Measurements from ENCODE around the gene SLC25A13. TPM values are rescaled to one million over a fixed set of nuclear protein-coding genes. Genes with fewer than 3 reads are reported as not detected.

SLC25A13 gene
- total RNA-seq, 2 donors from 2014 or later: 42.4 to 73.3 TPM

DNA sequence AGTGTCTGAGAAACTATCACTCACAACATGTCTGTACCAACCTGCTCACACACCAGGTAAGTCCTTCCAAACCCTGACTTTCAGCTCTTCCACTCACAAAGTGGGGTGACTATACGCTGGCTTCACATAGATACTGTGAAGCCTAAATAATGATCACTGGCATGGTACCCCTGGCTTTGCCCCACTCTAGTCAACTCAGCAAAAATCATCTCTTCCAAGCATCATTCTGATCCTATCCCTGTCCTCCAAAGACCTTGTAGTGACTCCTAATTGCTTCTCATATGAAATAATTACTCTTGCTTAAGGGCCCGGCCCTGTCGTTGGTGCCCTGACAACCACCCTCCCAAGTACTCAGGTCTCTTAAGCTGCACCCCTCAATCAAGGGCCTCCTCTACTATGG lies 97.8 kb downstream of the SLC25A13 start:
- intact Hi-C loops (cut with DNase I, micrococcal nuclease): no loop called here
- ATAC-seq (no peak), DNase-seq (no peak)

DNA sequence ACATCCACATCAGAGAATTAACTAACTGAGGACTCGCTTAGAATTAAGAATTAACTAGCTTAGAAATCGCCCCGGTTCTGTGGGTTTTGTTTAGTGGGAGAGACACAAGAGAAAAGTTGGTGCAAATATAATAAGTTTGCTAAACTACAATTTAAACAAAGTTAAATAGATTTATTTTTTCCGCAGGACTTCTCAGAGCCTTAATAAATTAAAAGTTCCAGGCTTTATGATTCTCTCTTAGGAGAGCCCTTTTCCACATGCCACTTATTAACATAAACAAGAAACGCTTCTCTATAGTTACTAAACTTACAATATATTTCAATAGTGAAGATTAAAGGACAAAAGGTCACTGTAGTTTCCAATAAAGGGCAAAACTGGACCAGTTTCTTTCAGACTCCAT lies 100.0 kb downstream of the SLC25A13 start:
- DNase-seq (no peak), ATAC-seq (no peak)
- intact Hi-C loops (cut with DNase I, micrococcal nuclease): no loop called here

DNA sequence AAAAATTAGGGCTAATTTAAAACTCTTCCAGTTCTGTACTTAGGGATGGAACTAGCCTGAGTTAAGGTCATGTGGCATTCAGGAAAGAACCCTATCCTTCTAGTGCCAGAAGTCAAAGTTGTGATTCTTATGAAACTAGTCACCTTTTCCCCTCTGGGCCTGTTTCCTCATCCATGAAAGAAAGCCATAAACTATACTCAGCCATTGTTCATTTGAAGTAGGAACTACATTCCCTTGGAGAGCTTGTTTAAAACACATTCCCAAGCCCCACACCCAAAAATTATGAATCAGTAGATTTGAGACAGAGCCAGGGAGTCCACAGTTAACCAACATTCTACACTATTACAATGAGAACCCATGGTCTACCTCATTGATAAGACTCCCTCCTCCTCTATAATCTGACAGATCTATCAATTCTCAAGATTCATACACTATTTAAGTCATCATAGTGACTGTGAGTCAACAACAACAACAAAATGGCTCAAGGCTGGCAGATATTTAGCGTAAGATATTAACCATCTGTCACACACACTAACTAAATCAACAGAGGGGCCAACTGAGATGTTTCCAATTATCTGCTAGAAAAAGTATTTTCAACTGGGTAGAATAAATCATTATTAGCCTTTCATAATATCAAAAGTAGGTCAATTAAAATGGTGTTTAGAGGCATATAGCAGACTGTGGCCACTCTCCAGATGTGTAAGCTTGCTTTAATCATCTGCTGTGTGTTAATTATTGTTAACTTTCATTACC lies 102.3 kb downstream of the SLC25A13 start:
- no peak for DNase-seq
- intact Hi-C loops (cut with DNase I, micrococcal nuclease): no loop called here
- peak; percentile 64 for ATAC-seq

DNA sequence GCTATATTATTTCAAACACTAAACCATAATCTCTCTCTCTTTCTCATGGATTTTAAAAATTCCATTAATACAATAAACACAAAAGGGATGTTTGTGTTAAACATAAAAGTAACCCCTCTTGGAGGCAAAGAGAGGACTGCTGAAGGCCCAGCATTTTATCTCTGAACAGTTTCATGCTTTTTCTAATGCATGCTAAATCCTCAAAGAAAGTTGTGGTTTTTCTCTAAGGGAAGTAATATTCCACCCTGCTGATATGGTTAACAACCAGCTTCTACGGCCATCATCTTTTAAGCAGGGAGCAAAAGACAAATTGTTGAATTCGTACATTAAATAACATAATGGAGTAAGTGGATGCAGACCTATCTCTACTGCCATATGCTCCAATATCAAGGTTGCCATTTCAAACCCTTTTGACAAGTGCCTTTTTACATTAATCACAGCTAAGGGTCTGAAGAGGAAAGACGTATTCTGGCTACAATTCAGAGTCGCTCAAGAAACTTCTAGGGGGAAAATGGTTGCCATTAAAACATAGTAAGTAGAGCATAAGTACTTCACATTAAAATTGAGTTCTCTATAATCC lies 103.1 kb downstream of the SLC25A13 start:
- ATAC-seq: no peak
- intact Hi-C loops (cut with DNase I, micrococcal nuclease): no loop called here
- DNase-seq: no peak

DNA sequence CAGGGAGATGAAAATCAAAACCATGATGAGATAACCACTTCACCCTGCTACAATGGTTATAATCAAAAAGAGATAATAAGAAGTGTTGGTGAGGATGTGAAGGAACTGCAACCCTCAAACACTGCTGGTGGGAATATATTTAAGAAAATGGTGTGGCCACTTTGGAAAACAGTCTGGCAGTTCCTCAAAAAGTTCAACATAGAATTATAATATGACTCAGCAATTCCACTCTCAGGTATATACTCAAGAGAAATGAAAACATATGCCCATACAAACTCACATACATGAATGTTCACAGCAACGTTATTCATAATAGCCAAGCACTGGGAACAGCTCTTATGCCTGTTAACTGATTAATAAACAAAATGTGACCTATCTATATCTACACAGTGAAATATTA lies 104.8 kb downstream of the SLC25A13 start:
- no peak for ATAC-seq
- intact Hi-C loops (cut with DNase I, micrococcal nuclease): no loop called here
- no peak for DNase-seq

DNA sequence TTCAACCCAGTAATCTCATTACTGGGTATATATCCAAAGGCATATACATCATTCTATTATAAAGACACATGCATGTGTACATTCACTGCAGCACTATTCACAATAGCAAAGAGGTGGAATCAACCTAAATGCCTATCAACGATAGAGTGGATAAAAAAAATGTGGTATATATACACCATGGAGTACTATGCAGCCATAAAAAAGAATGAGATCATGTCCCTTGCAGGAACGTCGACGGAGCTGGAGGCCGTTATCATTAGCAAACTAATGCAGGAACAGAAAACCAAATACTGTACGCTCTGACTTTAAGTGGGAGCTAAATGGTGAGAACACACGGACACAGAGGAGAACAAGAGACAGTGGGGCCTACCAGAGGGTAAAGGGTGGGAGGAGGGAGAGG lies 105.5 kb downstream of the SLC25A13 start:
- DNase-seq: no peak
- intact Hi-C loops (cut with DNase I, micrococcal nuclease): no loop called here
- ATAC-seq: no peak

DNA sequence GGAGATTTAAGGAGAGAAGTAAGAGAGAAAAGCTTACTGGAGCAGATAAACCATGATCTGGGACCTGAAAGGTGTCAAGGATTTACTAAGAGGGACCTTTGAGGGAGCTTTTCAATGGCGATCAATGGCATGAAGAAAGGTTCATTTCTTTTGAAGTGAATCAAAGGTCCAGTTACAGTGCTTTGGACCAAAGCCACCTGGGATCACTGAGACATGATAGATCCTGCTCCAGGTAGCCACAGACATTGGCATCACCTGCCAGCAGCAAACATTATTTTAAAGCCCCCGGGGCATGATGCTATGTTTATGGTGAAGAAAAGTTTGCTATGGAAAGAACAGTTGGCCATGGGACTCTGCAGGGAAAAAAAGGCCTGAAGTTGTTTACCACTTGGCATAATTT lies 109.4 kb downstream of the SLC25A13 start:
- DNase-seq: no peak
- no peak for ATAC-seq
- intact Hi-C loops (cut with DNase I, micrococcal nuclease): no loop called here

DNA sequence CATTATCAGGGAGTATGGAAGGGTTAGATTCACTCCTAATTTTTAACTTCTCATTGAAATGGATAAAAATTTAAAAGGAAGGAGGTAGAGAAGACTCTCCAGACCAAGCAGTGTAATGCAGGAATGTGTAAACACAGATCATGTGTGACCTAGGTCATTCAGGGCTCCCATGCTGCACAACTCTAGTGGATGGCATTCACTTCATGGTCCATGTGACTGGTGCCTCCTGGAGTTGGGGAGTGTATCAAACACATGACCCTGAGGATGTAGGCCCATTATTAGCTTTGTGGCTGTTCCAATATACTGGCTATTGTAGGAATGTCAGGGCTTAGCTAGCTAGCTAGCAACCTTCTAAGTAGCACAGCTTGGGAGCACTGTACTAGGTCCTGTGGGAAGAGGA lies 109.9 kb downstream of the SLC25A13 start:
- DNase-seq (no peak), ATAC-seq (no peak)
- intact Hi-C loops (cut with DNase I, micrococcal nuclease): no loop called here

DNA sequence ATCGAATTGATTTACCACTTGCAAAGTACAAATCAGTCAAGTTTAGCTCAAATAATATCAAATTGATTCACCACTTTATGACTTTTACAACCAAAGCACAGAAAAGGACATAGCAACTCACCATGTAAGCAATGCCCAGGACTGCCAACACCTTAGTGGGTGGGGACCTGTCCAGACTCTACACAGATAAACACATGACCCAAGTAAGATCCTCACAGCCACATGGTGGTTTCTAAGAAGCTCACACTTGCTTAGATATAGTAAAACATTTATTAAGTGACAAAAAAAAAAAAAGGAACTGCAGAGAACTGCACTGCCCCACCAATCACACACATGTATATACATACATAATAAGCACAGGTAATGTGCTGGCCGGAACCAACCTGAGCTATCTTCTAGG lies 116.2 kb downstream of the SLC25A13 start:
- intact Hi-C loops (cut with DNase I, micrococcal nuclease): no loop called here
- no peak for DNase-seq
- peak; percentile 56 for ATAC-seq

DNA sequence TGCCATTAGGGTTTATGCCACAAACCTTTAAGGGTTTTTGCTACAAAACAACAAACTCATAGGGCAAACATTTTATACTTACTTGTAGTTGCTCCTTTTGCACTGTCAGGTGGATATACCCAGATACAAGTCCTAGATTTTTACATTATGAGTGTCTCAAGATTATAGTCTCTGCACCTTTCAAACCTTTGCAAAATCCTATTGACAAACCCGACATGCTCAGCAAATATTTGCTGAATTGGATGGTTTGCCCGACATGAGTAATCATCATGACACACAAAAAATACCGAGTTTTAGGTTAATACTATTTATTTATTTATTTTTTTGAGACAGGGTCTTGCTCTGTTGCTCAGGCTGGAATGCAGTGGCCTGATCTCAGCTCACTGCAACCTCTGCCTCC lies 117.3 kb downstream of the SLC25A13 start:
- no peak for ATAC-seq
- intact Hi-C loops (cut with DNase I, micrococcal nuclease): no loop called here
- DNase-seq: no peak

DNA sequence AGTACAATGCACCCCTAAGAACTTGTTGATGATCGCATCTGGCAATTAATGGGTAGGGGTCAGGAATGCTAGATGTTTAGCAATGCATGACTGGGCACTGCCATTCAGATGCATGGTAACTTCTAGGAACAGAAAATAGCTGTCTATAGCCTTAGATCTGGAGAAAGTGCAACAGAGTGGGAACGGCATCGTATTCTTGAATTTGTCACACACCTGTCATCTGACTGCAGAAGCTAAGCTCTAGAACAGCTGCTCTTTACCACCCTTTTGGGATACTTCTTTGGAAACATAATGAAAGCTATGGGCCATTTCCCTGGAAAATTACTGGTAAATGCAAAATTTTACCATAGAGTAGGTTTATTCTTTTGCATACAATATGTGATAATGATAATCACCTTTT lies 118.1 kb downstream of the SLC25A13 start:
- DNase-seq: no peak
- intact Hi-C loops (cut with DNase I, micrococcal nuclease): no loop called here
- ATAC-seq: no peak

DNA sequence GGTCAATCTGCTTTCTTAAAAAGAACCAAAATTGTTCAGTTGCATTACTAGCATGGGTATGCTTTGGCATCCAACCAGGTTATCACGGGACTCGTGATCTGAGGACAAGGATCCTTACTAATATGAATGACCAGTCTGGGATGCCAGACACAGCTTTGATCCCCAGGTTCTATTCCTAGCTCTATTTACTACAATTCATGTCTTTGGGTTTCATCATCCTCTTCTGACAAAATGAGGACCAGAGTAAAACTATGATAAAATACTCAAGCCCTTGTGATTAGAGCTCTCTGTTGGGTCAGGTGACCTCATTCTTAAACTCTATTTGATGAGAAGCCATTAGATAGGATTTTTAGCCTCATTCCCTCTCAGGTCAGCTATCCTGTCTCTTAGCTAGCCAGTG lies 119.8 kb downstream of the SLC25A13 start:
- ATAC-seq: no peak
- intact Hi-C loops (cut with DNase I, micrococcal nuclease): no loop called here
- no peak for DNase-seq

DNA sequence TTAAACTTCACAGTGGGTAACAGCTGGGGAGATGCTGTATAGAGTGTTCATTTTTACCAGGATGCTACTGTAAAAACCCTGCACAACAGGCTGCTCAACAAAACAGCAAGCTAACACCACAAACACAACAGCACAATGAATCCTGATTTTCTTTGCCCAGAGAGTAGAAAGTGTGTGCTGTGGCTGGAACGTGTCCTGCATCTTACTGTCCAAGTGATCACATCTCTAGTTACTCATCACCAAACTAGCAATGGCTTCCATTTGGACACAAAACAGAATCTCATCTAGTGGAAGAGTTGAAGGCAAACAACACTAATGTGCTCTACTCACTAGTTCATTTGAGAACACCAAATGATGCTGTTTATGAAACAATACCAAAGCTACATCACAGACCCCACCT lies 121.2 kb downstream of the SLC25A13 start:
- intact Hi-C loops (cut with DNase I, micrococcal nuclease): no loop called here
- DNase-seq (no peak), ATAC-seq (no peak)

DNA sequence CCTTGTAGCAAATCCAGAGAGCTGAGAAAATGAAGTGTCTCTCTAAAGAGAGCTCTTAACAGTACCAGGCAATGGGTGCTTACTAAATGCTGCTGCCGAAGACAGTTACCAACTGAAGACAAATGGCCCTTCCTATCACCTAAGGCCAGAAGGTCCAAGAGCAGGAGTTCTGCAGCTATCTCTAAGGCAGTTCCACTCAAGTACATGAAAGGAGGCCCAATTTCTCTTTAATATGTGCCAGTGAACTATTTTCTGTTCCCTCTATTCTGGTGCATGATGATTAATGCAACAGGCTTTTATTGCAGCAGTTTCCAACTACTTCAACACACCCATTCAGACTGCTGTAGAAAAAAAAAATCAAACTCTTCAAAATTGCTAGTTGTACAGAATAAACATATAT lies 122.5 kb downstream of the SLC25A13 start:
- intact Hi-C loops (cut with DNase I, micrococcal nuclease): no loop called here
- ATAC-seq (no peak), DNase-seq (no peak)

DNA sequence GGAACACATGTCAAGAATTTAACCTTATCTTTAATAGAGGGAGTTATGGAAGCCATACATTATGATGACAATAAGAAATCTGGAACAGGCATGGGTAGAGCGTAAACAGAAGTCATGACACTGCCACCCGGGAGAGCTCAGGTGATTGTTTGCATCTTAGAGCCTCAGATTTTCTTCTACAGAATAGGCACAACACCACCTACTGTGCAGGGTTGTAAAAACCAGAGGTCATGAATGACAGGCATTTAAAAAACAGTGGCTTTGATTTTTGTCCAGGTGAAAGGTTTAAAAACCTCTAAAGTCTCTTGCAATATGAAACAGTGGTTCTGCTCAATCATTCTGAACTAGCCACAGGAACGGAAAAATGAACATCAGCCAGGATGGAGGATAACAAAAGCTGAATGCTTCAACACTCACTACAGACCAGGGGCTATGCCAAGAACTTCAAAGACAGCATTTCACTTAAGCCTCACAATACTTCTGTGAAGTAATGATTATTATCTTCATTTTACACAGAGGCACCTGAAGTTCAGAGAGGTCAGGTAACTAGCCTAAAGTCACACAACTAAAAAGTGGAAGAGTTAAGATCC lies 123.8 kb downstream of the SLC25A13 start:
- ATAC-seq: no peak
- DNase-seq: no peak
- intact Hi-C loops (cut with DNase I, micrococcal nuclease): no loop called here

DNA sequence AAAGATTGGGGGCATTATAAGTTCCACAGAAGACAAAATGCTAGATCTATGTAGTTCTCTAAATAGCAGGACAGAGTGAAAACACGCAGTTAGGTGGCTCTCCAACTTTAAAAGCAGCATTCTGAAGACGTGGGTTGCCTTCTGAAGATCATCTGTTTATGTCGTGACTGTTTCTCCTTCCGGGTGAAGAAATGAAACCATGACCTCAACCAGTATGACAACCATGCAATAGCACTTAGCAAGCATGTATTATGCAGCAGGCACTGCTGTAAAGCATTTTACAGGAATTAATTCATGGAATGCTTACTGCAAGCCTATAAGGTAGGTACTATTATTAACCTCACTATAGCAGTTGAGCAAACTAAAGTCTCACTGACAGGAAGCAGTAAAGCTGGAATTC lies 125.2 kb downstream of the SLC25A13 start:
- DNase-seq: no peak
- no peak for ATAC-seq
- intact Hi-C loops (cut with DNase I, micrococcal nuclease): no loop called here

DNA sequence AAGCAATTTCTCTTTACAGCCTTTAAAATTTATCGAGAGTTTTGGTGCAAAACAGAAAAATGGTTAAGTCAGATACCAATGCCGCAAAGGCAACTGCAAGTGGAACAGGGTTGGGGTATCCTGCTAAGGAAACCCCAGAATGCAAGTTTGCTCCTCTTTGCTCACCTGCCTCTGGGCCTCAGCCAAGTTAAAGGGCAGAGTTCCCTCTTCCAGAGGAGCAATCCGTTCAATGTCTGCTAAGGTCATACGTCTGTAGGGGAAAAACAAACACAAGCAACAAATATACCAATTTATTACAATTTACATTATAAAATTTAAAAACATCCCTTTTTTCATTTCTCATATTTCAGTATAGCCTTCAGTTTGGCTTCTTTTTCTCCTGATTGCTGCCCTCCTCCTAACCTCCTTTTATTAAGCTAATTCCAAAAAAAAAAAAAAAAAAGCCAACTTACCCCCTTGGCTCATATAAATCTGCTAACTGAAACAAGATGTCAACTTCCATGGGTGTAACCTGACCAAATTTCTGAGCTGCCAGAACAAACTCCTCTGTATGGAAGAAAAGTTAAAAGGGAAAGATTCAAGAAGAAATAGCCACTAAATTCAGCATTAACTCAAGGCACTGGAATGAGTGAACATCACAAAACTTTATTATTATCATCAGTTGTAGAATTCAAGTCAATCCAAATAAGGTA lies 132.6 kb downstream of the SLC25A13 start:
- peak; percentile 78 for ATAC-seq
- intact Hi-C loops (cut with DNase I, micrococcal nuclease): no loop called here

DNA sequence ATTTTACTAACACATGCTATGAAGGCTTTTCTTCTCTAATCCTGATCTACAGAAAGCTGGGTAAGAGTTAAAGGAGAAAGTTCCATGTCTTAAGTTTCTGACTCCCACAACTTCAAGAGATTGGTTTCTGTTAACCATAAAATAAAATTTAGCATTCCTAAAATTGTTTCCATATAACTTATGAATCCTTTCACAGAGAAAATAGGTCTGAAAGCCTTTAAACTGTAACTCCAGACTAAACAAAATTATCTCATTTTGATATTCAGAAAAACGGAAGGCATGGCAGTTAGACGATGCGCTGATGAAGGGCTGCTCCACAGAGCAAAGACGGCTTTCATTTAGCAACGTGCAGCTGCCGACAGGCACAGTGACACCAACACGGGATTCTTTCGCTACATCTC lies 133.3 kb downstream of the SLC25A13 start:
- ATAC-seq (peak; percentile 60), DNase-seq (peak in 1 of 2 donors; percentile 5)
- intact Hi-C loops (cut with DNase I, micrococcal nuclease): no loop called here

More for the DNA sequence above, 132.6 kb downstream of the SLC25A13 start:
- DNase-seq: peak in 1 of 2 donors; percentile 24

DNA sequence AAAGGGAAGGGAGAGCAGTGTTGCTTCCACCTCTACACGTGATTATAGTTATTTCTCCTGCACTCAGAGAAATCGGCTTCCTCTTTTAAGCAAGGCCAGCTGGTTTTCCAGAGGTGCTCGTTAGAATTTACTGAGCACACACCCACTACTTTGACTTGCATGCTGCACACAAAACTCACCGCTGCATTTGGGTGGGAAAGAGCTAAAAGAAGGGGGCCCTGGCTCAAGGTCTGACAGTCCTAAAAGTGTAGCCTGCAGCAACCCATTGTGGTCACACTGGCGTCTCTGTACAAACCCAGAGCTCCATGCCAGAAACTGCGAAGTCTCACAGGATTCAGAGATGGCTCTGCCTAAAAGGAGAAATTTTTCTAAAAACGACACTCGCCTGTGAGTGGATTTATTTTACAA lies 133.7 kb downstream of the SLC25A13 start:
- DNase-seq (no peak), ATAC-seq (peak; percentile 65)
- intact Hi-C loops (cut with DNase I, micrococcal nuclease): no loop called here

DNA sequence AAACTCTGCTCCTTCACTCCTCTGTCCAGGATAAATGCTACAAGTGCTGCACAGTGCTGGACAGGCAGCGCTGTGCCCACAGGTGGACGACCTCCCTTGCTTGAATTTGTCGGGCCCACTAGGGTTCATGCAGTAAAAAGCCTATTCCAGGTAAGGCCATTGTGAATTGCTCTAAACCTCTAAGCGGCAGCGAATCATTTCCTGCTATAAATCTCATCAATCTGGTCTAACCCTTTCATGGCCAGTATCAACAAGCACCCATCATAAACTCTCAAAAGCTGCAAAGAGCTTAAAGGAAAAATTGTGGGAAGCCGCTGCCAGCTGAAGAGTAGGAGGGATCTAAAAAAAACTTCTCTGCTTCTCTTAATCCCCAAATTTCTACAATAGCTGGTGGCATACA lies 134.2 kb downstream of the SLC25A13 start:
- intact Hi-C loops (cut with DNase I, micrococcal nuclease): no loop called here
- DNase-seq (no peak), ATAC-seq (peak; percentile 74)
